GM12892 (cell line): ENCODE results near the gene UBASH3B.

Experiments used
- DNase-seq: peaks from one replicate; pipeline ENCODE4 v3.0.0; 2011; ENCODE audit not compliant: insufficient read length
- FAIRE-seq: peaks from 2 replicates; lab custom pipeline; 2011; peaks lifted over from hg19 to GRCh38; lab: Jason Lieb, UNC
- POLR2A ChIP-seq: IDR thresholded peaks from 2 replicates; pipeline ENCODE4 v1.6.1; 2011; ENCODE audit warnings: low read depth, low read length, control low read depth
- POLR2AphosphoS5 ChIP-seq: IDR thresholded peaks from 2 replicates; pipeline ENCODE4 v1.6.1; 2011; ENCODE audit warnings: low read depth, low read length, control low read depth
- TAF1 ChIP-seq: IDR thresholded peaks from 2 replicates; pipeline ENCODE4 v1.6.1; 2011; ENCODE audit warnings: low read depth, mild to moderate bottlenecking, control low read depth, low read length, borderline replicate concordance

The UBASH3B gene

GRCh38 chr11:122628810-122629555 is 26.5 kb upstream of the UBASH3B start:
- FAIRE-seq (peak; percentile 91), DNase-seq (peak; percentile 48)
- TF ChIP-seq TAF1 (no peak), POLR2A (no peak), POLR2AphosphoS5 (no peak)

DNA sequence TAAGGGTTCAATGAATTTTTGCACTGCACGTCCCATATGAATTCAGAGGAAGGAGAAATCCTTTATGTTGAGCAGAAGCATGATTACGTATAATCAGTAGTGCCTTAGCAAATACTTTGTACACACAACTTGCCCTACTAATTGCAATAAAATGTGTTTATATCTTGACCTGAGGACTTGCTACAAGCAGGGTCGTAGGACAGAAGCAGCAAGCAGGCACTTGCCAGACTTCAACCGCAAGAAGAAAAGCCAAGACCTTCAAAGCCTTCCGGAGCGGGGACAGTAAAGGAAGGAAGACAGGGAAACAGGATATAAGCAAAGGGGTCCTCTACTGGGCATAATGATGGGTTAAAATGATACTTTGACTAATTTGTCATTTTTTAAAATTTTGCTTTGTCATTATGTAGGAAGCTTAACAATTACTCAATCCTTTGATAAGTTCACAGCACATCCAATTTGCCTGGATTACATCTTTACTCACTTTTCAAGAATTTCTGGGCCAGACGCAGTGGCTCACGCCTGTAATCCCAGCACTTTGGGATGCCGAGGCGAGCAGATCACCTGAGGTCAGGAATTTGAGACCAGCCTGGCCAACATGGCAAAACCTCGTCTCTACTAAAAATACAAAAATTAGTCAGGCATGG is 23.2 kb upstream of the UBASH3B start:
- TF ChIP-seq POLR2AphosphoS5 (no peak), TAF1 (no peak), POLR2A (no peak)
- no peak for FAIRE-seq
- DNase-seq: no peak

- TF ChIP-seq TAF1 (no peak), POLR2AphosphoS5 (no peak)
- FAIRE-seq (peak; percentile 91), DNase-seq (no peak)
Measured at GRCh38 chr11:122633219-122633829, 22.2 kb upstream of the UBASH3B start.

- TF ChIP-seq TAF1 (no peak), POLR2A (no peak), POLR2AphosphoS5 (no peak)
- no peak for FAIRE-seq
- no peak for DNase-seq
Measured at GRCh38 chr11:122634501-122634900, 21.0 kb upstream of the UBASH3B start.

GRCh38 chr11:122637541-122637940 is 18.0 kb upstream of the UBASH3B start:
- TF ChIP-seq POLR2AphosphoS5 (no peak), TAF1 (no peak), POLR2A (no peak)
- FAIRE-seq (no peak), DNase-seq (no peak)

- DNase-seq (no peak), FAIRE-seq (peak; percentile 57)
- no peak for TF ChIP-seq TAF1
- TF ChIP-seq POLR2AphosphoS5: no peak
- TF ChIP-seq POLR2A: no peak
Measured at GRCh38 chr11:122642472-122642922, 13.0 kb upstream of the UBASH3B start.

GRCh38 chr11:122642971-122643370 is 12.6 kb upstream of the UBASH3B start:
- no peak for DNase-seq
- FAIRE-seq: no peak
- TF ChIP-seq POLR2A (no peak), TAF1 (no peak), POLR2AphosphoS5 (no peak)

GRCh38 chr11:122645847-122646246 is 9.7 kb upstream of the UBASH3B start:
- FAIRE-seq: no peak
- no peak for TF ChIP-seq POLR2AphosphoS5
- no peak for TF ChIP-seq TAF1
- no peak for TF ChIP-seq POLR2A
- DNase-seq: no peak

DNA sequence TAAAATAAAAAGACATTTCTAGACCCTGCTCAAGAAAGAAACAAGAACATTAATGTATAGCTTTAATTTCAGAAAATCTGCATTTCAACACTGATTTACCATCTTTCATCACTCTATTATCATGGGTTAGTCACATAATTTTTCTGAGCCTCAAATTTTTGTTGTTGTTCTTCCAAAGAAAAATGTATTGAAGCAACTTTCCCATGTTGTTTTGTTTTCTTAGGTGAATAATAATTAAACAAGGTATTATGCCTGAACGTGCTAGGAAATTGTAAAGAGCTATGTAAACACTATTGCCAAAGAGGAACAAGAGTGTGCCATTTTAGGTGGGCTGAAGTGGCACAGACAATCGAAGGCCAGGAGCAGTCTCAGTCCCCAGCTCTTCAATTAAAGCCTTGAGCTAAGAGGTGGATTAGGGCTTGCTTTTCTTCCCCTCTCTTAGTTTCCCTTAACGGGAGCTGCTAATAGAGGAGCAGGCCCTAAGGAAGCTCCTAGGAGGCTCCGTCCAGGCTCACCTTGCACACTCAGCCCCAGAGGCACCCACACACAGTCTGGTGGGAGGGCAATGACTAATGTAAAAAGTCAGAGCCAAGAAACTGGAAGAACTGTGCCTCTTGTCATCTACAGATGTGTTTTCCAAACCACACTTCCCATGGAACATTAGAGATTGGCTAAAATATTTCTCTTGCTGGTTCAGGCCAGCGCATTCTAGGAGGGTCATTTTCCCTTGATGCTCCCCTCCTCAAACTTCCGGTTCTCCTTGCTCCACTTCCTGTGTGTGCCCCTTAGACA is 8.8 kb upstream of the UBASH3B start:
- FAIRE-seq: peak; percentile 44
- no peak for DNase-seq
- TF ChIP-seq POLR2AphosphoS5 (no peak), TAF1 (no peak), POLR2A (no peak)

DNA sequence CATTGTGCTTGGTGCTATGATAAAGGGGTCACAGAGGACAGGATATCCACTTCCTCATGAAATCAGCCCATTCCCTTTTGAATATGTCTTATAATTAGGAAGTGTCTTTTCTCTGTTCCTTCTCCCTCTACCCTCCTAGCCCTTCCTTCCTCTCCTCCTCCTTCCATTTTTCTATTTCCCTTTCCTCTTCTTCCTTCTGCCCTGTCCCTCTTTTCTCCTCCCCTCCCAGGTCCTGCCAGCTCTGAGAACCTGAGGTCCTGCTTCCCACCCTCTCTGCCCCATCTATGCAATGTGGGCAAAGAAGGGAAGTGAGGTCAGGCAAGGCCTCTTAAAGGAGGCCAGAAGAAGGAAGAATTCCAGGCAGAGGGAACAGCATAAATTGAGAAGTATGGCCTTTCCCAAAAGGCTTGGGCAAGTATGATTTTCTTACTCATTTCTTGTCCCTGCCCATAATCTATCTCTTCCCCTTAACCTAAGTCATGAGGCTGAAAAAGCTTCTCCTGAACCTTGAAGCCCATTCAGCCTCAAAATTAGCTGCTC is 7.7 kb upstream of the UBASH3B start:
- DNase-seq (no peak), FAIRE-seq (no peak)
- TF ChIP-seq POLR2A (no peak), TAF1 (no peak), POLR2AphosphoS5 (no peak)
